HG02763 (cell line): ENCODE data around the gene RHO.

Experiments
- ATAC-seq: cut with Tn5 transposase; IDR thresholded peaks from one replicate; pipeline ENCODE4 v1.9.1; 2021; ENCODE audit warnings: mild to moderate bottlenecking, moderate library complexity; ENCODE audit not compliant: unreplicated experiment

RHO gene

DNA sequence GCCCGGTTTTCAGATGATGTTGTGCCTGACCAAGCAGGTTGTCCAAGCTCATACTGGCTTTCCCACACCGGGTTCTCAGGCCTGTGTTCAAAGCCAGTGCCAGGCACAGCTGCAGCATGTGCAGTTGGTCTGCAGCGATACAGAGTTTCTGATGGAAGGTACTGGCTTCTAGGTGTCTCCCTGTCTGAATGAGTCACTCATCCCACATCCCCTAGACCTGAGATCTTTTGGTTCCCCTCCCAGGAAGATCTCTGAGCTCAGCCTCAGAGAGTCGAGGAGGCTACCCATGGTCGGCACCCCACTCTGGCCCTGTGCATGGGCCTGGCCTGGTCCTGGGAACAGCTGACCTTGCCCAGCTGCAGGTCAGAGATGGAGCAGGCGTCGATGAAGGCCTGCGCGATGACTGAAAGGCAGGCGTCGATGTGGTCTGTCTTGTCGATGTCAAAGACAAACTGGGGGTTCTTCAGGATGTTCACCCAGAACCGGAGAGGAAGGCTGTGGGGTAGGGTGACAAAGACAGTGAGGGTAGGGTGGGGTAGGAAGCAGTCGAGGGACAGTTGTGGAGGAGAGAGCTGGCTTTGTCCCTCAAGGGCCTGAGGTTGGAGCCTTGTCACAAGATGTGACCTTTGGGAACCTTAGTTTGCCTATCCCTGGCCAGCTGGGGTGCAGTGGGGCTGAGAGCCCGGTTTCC is 29.8 kb downstream of the RHO start:
- ATAC-seq: no peak

- ATAC-seq: no peak
Measured at GRCh38 chr3:129558772-129559564, 30.5 kb downstream of the RHO start.

DNA sequence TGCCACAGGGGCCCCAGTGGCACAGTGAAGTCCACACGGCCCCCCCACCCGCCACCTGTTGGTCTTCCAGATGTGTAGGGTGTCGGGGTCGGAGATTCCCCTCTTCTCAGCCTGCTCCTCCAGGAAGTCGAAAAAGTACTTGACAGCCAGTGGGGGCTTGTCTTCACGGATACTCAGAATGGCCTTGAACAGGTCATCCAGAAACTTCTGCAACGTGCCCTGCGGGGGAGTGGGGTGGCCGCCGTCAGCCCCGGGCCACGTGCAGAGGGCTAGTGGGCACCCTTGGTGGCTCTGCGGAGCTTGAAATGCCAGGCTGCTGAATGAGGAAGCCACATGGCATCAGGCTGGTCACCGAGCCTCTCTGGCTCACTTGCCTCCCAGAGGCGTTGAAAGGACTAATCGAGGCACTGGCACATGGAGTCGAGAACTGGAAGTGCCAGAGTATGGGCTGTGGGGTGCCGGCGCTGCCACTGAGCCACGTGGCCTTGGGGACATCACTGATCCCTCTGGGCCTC is 31.2 kb downstream of the RHO start:
- ATAC-seq: no peak

DNA sequence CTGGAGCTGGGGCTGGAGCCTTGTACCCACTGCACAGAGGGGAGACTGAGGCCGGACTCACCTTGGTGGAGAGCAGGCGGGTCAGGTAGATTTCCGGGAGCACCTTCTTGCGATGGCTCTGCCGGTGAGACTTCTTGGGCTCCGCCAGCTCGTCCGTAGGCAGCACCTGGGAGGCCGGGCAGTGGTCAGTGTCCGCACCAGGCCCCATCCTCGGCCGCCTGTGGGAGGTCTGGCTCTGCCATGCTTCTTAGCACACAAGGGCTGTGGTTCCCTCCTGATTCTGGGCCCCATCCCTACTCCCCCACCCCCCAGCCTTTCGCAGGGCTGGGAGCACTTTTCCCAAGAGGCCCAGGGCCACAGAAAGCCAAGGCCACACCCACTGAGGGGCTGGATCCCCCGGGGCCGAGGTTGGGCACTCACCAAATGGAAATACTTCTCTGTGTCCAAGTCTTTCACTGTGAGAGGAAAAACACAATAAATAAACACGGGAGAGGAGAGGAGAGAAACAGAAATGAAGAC is 31.9 kb downstream of the RHO start:
- no peak for ATAC-seq

GRCh38 chr3:129560911-129561594 is 32.6 kb downstream of the RHO start:
- no peak for ATAC-seq

DNA sequence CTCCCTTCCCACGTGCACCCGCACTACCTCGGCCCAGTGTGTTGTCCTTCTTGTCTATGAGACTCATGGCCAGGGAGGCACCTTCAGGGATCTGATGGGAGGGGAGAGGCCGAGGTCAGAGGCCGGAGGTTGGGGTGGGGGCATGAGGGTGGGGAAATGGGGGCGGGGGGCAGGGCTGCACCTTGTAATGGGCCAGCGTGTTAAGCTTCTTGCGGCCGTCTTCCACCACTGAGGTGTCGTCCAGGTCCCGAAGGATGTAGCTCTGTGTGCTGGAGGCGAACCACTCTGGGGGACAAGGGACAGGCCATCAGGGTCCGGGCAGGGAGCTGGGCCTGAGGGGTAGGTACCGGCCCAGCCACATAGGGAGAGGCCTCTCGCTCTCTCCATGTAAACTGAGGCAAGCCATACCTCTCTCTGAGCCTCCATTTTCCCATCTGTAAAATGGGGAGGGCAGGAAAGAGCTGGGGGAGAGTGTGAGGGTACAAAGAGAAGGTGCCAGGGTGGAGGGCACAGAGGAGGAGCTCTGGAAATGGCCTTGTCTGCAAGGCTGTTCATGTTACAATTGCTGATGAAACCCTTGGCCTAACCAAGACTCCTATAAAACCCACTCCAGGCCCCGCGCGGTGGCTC is 33.3 kb downstream of the RHO start:
- ATAC-seq: no peak

DNA sequence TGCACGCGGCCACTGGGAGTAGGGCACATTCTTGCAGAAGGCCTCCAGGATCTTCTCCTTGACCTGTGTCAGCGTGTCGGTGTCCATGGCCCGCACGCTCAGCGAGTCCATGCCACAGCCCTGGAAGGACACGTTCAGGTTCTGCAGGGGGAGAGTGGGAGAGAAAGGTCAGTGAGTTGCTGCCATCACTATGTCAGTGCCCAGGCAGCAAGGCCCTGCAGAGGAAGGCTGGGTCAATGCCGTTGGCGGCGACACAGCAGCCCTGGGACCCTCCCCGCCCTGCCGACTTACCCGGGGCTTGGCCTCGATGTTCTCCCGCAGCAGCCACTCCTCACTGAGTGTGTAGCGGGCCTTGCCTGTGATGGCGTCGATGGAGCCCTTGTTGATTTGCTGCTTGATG is 34.4 kb downstream of the RHO start:
- no peak for ATAC-seq

DNA sequence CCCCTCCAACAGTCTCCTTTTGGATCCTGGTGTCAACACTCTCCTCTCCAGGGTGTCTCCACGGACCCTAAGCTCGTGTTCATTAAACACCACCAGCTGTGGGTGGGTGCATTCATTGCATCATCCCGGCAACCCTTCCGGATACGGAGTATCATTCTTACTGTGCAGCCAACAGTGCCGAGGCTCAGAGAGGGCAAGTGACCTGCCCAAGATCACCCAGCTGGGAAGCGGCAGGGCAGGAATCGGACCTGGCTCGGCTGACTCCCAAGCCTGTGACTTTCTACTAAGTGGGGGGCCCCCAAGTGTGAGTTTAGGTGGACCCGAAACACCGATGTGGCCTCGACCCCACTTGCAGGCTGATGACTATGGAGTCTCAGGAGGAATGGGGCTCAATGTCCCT is 34.9 kb downstream of the RHO start:
- no peak for ATAC-seq

- ATAC-seq: no peak
Measured at GRCh38 chr3:129563850-129564535, 35.6 kb downstream of the RHO start.

- ATAC-seq: no peak
Measured at GRCh38 chr3:129564981-129565644, 36.7 kb downstream of the RHO start.

GRCh38 chr3:129565902-129566301 is 37.5 kb downstream of the RHO start:
- no peak for ATAC-seq

DNA sequence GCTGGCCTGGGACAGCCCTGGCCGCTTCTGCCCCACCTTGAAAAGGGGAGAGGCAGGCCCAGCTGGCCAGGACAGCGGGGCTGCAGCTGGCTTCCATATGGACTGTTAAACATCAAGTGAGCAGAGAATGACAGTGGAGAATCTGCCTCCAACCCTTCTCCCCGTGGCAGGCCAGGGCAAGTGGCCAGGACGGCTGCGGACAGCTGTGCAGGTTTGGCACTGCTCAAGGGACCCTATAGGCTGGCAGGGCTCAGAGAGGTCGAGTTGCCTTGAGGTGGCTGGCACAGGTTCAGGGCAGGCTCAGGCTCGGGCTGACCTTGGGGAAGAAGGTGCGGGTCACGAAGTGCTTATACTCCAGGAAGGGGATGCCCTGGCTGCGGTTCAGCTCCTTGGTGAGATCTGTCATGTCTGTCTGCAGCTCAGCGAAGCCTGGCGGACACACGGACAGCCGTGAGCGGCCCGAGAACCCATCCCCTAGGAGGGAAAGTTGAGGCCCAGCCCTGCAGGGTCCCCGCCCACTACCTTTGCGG is 38.8 kb downstream of the RHO start:
- ATAC-seq: no peak

- ATAC-seq: no peak
Measured at GRCh38 chr3:129567939-129568338, 39.5 kb downstream of the RHO start.

DNA sequence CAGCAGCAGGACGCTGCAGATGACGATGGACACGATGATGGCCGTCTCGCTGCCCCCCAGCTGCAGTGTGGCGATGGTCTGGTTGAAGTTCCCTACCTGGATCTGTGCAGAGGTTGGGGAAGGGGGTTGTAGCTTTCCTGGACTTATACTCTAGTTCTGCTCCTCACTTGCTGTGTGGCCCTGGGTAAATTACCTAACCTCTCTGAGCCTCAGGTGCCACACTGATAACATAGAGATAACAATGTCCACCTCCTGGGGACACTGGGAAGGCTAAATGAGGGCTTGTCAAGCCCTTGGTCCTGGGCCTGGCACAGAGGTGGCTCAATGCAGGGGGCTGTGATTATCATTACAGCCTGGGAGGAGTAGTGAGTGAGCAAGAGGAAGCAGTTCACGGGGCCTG is 41.4 kb downstream of the RHO start:
- no peak for ATAC-seq

GRCh38 chr3:129571605-129572547 is 43.4 kb downstream of the RHO start:
- ATAC-seq: no peak

- no peak for ATAC-seq
Measured at GRCh38 chr3:129572603-129573002, 44.2 kb downstream of the RHO start.

- ATAC-seq: no peak
Measured at GRCh38 chr3:129573493-129573892, 45.1 kb downstream of the RHO start.

DNA sequence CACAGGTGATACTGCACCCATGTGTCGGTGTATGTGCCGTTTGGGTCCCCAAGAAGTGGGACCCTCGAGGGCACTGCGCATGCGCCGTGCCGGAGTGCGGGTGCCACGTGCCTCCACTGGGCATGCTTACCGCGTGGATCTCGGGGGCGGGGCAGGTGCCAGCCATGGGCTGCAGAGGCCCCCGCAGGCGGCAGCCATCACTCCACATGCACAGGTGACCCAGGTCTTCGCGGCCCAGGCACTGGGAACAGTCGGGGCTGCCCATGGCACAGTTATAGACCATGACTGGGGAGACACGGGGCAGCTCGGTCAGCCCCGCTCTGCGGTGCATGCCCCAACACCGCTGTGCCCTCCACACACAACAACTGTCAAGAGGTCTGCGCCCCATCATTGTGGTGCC is 45.8 kb downstream of the RHO start:
- no peak for ATAC-seq
